Effector CD8-positive, alpha-beta T cell (primary cell): ENCODE data around the gene RPS6KA2.

Source experiments
- DNase-seq: peaks from one replicate; lab custom pipeline; 2025; lab: John Stamatoyannopoulos, UW

The RPS6KA2 gene

GRCh38 chr6:166448432-166448831 is 178.6 kb downstream of the RPS6KA2 start:
- no peak for DNase-seq

GRCh38 chr6:166446567-166447065 is 180.4 kb downstream of the RPS6KA2 start:
- DNase-seq = no peak

GRCh38 chr6:166446146-166446545 is 180.9 kb downstream of the RPS6KA2 start:
- no peak for DNase-seq

GRCh38 chr6:166444446-166444845 is 182.6 kb downstream of the RPS6KA2 start:
- DNase-seq = no peak

- DNase-seq = no peak
Measured at GRCh38 chr6:166443166-166443565, 183.9 kb downstream of the RPS6KA2 start.

GRCh38 chr6:166442131-166442685 is 184.8 kb downstream of the RPS6KA2 start:
- no peak for DNase-seq

GRCh38 chr6:166441325-166442078 is 185.5 kb downstream of the RPS6KA2 start:
- DNase-seq = no peak

- DNase-seq = no peak
Measured at GRCh38 chr6:166440729-166441128, 186.3 kb downstream of the RPS6KA2 start.

GRCh38 chr6:166440106-166440505 is 186.9 kb downstream of the RPS6KA2 start:
- DNase-seq = no peak

- no peak for DNase-seq
Measured at GRCh38 chr6:166439366-166440091, 187.5 kb downstream of the RPS6KA2 start.

GRCh38 chr6:166438211-166438861 is 188.7 kb downstream of the RPS6KA2 start:
- no peak for DNase-seq

- DNase-seq = no peak
Measured at GRCh38 chr6:166437661-166438060, 189.4 kb downstream of the RPS6KA2 start.

GRCh38 chr6:166436195-166437139 is 190.6 kb downstream of the RPS6KA2 start:
- no peak for DNase-seq

- DNase-seq = no peak
Measured at GRCh38 chr6:166435574-166435973, 191.5 kb downstream of the RPS6KA2 start.

GRCh38 chr6:166434336-166434735 is 192.7 kb downstream of the RPS6KA2 start:
- DNase-seq = no peak

GRCh38 chr6:166433096-166433495 is 194.0 kb downstream of the RPS6KA2 start:
- DNase-seq = no peak

- no peak for DNase-seq
Measured at GRCh38 chr6:166430269-166430668, 196.8 kb downstream of the RPS6KA2 start.

GRCh38 chr6:166424431-166424830 is 202.6 kb downstream of the RPS6KA2 start:
- DNase-seq = no peak

GRCh38 chr6:166423781-166424180 is 203.3 kb downstream of the RPS6KA2 start:
- DNase-seq = no peak

GRCh38 chr6:166423051-166423745 is 203.9 kb downstream of the RPS6KA2 start:
- DNase-seq = no peak
